Measurements from ENCODE around the gene FBP1. TPM values are rescaled to one million over a fixed set of nuclear protein-coding genes. Genes with fewer than 3 reads are reported as not detected.

FBP1 gene
- total RNA-seq, 2 donors from 2014 or later = 3.6 to 4.1 TPM

DNA sequence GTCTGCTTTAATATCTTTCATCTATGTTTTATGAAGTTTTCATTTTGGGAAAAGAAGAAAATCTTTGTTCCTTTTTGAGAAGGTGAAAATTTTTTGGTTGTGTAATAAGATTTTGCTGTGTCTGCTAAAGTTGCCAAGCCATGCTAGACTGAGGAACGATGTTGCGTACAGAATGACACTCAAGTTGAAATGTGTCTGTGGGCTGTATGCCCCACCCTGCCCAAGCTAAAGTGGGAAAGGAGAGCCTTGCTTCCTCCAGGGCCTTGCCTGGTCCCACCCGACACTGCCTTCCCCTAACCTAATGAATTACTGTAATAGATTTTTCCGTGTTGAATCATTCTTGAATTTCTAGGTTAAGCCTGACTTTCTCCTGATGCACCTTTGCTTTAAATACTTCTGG lies 81.9 kb downstream of the FBP1 start:
- H3K27ac ChIP-seq = no peak overlapping the region
- H3K27me3 ChIP-seq = no peaks in the 10 kb centered on the region
- TF ChIP-seq, protein P1, sequence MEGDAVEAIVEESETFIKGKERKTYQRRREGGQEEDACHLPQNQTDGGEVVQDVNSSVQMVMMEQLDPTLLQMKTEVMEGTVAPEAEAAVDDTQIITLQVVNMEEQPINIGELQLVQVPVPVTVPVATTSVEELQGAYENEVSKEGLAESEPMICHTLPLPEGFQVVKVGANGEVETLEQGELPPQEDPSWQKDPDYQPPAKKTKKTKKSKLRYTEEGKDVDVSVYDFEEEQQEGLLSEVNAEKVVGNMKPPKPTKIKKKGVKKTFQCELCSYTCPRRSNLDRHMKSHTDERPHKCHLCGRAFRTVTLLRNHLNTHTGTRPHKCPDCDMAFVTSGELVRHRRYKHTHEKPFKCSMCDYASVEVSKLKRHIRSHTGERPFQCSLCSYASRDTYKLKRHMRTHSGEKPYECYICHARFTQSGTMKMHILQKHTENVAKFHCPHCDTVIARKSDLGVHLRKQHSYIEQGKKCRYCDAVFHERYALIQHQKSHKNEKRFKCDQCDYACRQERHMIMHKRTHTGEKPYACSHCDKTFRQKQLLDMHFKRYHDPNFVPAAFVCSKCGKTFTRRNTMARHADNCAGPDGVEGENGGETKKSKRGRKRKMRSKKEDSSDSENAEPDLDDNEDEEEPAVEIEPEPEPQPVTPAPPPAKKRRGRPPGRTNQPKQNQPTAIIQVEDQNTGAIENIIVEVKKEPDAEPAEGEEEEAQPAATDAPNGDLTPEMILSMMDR (IDR thresholded peaks at IDR 0.05) = no peak
- H3K9me3 ChIP-seq = no peaks in the 10 kb centered on the region
- no peaks in the 10 kb centered on the region for H3K36me3 ChIP-seq
- H3K4me3 ChIP-seq = no peak overlapping the region
- no peaks in the 10 kb centered on the region for H3K4me1 ChIP-seq
- DNase-seq (ENCODE audit: low spot score) = no peak

DNA sequence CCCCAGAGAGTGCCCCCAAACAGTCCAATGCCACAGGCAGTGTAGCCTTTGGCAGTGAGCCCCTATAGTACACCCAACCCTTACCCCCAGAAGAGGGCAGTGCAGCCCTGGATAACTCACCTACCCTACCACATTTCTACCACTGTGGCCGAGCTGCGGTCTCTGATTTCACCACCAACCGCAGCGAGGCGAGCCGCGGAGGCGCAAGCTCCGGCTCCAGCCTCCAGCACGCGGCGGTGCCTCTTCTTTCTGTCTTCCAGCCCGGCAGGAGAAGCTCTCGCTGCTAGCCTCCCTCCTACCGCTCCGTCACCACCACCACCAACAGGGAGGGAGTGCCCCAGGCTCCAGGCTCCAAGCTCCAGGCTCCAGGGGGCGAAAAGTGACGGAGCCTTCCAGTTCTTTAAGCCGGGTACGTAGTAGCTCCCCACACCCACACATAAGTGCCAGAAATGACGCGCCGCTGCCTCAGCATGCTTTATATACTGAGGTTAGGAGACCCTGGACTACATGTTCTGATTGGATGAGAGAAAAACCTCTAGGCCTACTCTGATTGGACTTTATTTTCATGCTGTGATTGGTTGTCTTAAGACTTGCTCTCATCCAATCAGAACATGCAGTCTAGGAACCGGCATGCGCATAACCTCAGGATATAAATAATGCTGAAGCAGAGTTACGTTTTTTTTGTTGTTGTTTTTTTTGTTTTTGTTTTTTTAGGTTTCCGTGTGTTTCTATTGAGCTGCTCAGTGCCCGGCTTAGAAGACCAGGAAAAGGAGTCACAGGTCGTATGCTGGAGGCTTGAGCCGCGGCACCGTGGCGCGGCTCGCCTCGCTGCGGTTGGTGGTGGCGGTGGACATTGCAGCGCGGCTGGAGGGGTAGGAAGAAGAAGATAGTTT lies 84.6 kb downstream of the FBP1 start, which contains the start of gene PCAT7:
Gene PCAT7 (plus strand): TSS at position 645 of the 893 bp plus-strand sequence.
- no peaks in the 10 kb centered on the region for H3K36me3 ChIP-seq
- no peaks in the 10 kb centered on the region for H3K4me1 ChIP-seq
- no peaks in the 10 kb centered on the region for H3K9me3 ChIP-seq
- H3K27ac ChIP-seq = no peak within 1 kb of the TSS
- H3K4me3 ChIP-seq = no peak within 1 kb of the TSS
- TF ChIP-seq, protein P1 (IDR thresholded peaks at IDR 0.05) = peak in 1 of 2 donors; percentile 36
- H3K27me3 ChIP-seq = no peaks in the 10 kb centered on the region
- DNase-seq (ENCODE audit: low spot score) = no peak

DNA sequence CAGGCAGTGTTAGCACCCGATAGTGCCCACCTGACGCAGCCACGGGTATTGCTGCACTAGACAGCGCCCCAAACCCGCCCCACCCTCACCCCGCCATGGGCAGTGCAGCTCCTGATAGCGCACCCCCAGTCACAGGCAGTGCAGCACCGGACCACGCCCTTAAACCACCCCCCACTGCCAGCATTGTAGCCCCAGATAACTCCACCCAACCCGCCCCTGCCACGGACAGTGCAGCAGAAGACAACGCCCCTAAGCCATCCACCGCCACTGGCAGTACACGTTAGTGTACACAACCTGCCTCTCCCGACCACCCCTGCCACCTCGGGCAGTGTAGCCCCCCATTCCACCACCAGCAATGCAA lies 85.3 kb downstream of the FBP1 start:
- Histone ChIP-seq H3K4me1 (no peaks in the 10 kb centered on the region), H3K4me3 (no peak overlapping the region), H3K27ac (no peak overlapping the region), H3K9me3 (no peaks in the 10 kb centered on the region), H3K36me3 (no peaks in the 10 kb centered on the region), H3K27me3 (no peaks in the 10 kb centered on the region)
- no peak for DNase-seq (ENCODE audit: low spot score)
- TF ChIP-seq, protein P1 (IDR thresholded peaks at IDR 0.05) = no peak

Other genes with a start within 250 kb of the FBP1 start
- not detected for gene PCAT7, start 84.4 kb downstream of the FBP1 start, total RNA-seq
- gene FBP2, start 45.7 kb downstream of the FBP1 start, total RNA-seq = not detected
- 100 to 1,000 TPM; 262 to 314 TPM for gene AOPEP, start 87.2 kb upstream of the FBP1 start, total RNA-seq